NCI-H460 (cell line): Measurements from ENCODE around the gene HIP1. TPM values are rescaled to one million over a fixed set of nuclear protein-coding genes. Genes with fewer than 3 reads are reported as not detected.
A peak's percentile ranks its signal among the peaks of the same experiment; 100 is the strongest.
"Not testable (repeated sequence)": the region's sequence is repeated elsewhere in the genome, so short reads cannot be mapped to it uniquely, and the experiment has no call there.

Experiments used
- DNase-seq: peaks from one replicate; pipeline ENCODE4 v3.0.0-alpha.2; 2016; ENCODE audit warnings: low read depth; ENCODE audit errors: extremely low read depth
- total RNA-seq: library from RNA; depleted of rRNA; stranded (reverse); fragments of >200 nt; shearing (Covaris generic); gene quantifications from 2 replicates; pipeline ENCODE4 v1.2.3, GENCODE V29; 2014

Gene HIP1
- total RNA-seq, 1 experiment from 2014 or later, result 8.1 TPM

DNA sequence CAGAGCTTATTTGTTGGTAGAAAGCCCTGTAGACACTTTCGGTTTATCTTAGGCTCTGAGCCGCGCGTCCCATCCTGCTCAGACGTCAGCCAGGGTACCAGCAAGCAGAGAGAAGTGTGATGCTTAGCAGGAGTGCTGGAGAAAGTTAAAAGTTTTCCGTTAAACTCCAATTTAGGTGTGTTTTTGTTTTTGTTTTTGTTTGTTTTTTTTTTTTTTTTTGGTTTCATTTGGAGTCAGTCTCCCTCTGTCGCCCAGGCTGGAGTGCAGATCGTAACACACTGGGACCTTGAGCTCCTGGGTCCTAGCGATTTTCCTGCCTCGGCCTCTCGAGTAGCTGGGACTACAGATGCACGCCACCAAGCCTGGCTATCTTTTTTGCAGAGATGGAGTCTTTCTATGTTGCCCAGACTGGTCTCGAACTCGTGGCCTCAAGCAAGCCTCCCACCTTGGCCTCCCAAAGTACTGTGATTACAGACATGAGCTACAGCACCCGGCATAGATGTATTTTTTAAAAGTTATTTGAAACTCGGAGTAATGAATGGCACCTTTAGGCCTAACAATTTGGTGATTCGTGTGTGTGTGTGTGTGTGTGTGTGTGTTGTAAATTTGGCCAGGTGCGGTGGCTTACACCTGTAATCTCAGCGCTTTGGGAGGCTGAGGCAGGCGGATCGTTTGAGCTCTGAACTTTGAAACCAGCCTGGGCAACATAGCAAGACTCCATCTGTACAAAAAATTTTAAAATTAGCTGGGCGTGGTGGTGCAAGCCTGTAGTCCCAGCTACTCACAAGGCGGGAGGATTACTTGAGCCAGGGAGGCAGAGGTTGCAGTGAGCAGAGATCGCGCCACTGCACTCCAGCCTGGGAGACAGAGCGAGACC lies 1.3 kb upstream of the HIP1 start:
- DNase-seq, result no peak

- peak; percentile 98 for DNase-seq
Observed at GRCh38 chr7:75738975-75739795, 444 bp upstream of the HIP1 start.

GRCh38 chr7:75737856-75738603 lies 711 bp downstream of the HIP1 start:
- no peak for DNase-seq

- no peak for DNase-seq
Observed at GRCh38 chr7:75735581-75736350, 3.0 kb downstream of the HIP1 start.

GRCh38 chr7:75734586-75735458 lies 3.9 kb downstream of the HIP1 start:
- no peak for DNase-seq

- DNase-seq, result no peak
Observed at GRCh38 chr7:75732764-75733630, 5.7 kb downstream of the HIP1 start.

- DNase-seq, result no peak
Observed at GRCh38 chr7:75732016-75732521, 6.7 kb downstream of the HIP1 start.

GRCh38 chr7:75729851-75730274 lies 8.9 kb downstream of the HIP1 start:
- no peak for DNase-seq

GRCh38 chr7:75727881-75728593 lies 10.7 kb downstream of the HIP1 start:
- no peak for DNase-seq

DNA sequence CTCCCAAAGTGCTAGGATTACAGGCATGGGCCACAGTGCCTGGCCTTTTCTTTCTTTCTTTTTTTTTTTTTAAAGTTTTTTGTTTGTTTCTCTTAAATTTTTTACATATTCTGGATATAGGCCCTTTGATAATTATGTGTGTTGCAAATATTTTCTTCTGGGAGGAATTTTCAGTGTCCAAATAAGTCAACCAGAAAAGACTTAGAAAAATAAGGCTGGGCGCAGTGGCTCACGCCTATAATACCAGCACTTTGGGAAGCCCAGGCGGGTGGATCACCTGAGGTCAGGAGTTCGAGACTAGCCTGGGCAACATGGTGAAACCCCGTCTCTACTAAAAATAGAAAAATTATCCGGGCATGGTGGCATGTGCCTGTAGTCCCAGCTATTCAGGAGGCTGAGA lies 11.4 kb downstream of the HIP1 start:
- DNase-seq, result not testable (repeated sequence)

DNA sequence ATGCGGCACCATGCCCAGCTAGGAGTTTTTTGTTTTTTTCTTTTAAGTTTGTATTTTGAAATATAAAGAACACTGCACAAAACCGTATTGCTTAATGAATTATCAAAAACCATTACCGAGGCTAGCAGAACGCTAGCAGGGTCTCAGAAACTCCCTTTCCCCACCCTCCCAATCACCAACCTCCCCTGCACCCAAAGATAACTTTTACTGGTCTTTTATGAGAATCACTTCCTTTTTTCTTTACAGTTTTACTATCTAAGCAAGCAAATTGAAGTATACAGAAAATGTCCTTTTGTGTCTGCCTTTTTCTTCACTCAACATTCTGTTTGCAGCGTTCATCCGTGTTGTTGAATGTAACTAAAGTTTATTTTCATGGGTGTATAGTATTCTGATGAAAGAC lies 13.4 kb downstream of the HIP1 start:
- no peak for DNase-seq

GRCh38 chr7:75723444-75723843 lies 15.3 kb downstream of the HIP1 start:
- DNase-seq, result no peak

- no peak for DNase-seq
Observed at GRCh38 chr7:75722373-75722772, 16.4 kb downstream of the HIP1 start.

GRCh38 chr7:75721922-75722321 lies 16.8 kb downstream of the HIP1 start:
- DNase-seq, result not testable (repeated sequence)

- DNase-seq, result no peak
Observed at GRCh38 chr7:75721426-75721825, 17.3 kb downstream of the HIP1 start.

DNA sequence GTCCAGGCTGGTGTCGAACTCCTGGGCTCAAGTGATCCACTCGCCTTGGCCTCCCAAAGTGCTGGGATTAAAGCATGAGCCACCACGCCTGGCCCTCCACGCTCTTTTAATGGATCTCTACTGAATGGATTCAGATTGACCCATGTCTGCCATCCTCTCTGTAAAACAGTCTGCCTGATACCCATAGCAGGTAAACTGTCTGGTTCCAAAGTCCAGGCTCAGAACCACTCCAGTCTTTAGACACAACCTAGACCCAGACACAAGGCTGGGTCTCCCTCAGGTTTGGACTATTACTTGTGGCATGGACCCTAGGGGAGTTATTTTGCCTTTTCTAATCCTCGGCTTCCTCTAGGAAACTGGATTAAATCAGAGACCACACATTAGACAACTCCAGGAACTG lies 19.1 kb downstream of the HIP1 start:
- DNase-seq, result no peak

DNA sequence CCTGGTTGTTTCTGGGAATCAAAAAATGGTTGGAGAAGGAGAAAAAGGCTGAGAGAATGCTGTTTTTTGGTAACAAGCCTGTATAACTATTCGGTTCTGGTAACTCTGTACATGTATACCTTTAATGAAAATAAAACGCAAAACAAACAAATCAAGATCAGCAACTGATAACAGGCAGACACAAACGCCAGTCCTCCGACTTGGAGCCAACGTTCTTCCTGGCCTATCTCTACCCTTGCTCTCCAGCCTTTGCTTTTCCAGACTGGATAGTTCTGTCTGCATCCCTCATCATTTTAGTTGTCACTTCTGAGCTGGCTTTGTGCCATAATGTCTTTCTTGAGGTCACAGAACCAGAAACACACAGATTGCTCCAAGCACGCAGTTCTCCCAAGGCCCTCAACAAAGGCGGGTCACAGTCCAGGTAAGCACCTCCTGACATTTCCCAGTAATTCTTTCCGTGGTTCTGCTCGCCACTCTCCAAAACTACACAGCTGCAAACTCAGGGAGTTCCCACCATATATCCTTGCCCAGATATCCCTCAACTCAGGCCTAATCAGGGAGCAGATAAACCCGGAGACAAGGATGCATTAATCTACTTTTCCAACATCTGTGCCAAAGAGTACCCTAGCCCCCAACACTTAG lies 20.2 kb downstream of the HIP1 start:
- no peak for DNase-seq
